NCI-H82 (cell line): ENCODE results near the gene ODC1.
"Not testable (repeated sequence)": the region's sequence is repeated elsewhere in the genome, so short reads cannot be mapped to it uniquely, and the experiment has no call there.

Experiments used
- DNase-seq: peaks from one replicate; lab custom pipeline; 2025; lab: John Stamatoyannopoulos, UW

The ODC1 gene

GRCh38 chr2:10447895-10448575 lies at the start of gene ODC1:
Gene ODC1 (minus strand): TSS chr2:10448327. CDS start chr2:10445032, 3,295 bp downstream.
- DNase-seq = peak; percentile 98

- DNase-seq = peak; percentile 44
These were observed 49.7 kb upstream of the ODC1 start for GRCh38 chr2:10497797-10498251.

GRCh38 chr2:10495988-10496313 lies 47.8 kb upstream of the ODC1 start:
- no peak for DNase-seq

GRCh38 chr2:10495311-10495987 lies 47.3 kb upstream of the ODC1 start:
- no peak for DNase-seq

GRCh38 chr2:10494351-10495066 lies 46.4 kb upstream of the ODC1 start:
- DNase-seq = no peak

GRCh38 chr2:10493634-10494281 lies 45.6 kb upstream of the ODC1 start:
- DNase-seq = no peak

GRCh38 chr2:10493075-10493633 lies 45.0 kb upstream of the ODC1 start:
- no peak for DNase-seq

GRCh38 chr2:10490806-10491291 lies 42.7 kb upstream of the ODC1 start:
- DNase-seq = no peak

- no peak for DNase-seq
These were observed 41.9 kb upstream of the ODC1 start for GRCh38 chr2:10489842-10490555.

- not testable (repeated sequence) for DNase-seq
These were observed 40.0 kb upstream of the ODC1 start for GRCh38 chr2:10488142-10488541.

GRCh38 chr2:10487741-10488104 lies 39.6 kb upstream of the ODC1 start:
- not testable (repeated sequence) for DNase-seq

GRCh38 chr2:10487081-10487740 lies 39.1 kb upstream of the ODC1 start:
- peak; percentile 54 for DNase-seq

GRCh38 chr2:10486601-10487079 lies 38.5 kb upstream of the ODC1 start:
- DNase-seq = no peak

GRCh38 chr2:10486091-10486490 lies 38.0 kb upstream of the ODC1 start:
- no peak for DNase-seq

GRCh38 chr2:10482913-10483312 lies 34.8 kb upstream of the ODC1 start:
- no peak for DNase-seq

GRCh38 chr2:10482460-10482859 lies 34.3 kb upstream of the ODC1 start:
- DNase-seq = no peak

GRCh38 chr2:10481666-10482157 lies 33.6 kb upstream of the ODC1 start:
- DNase-seq = no peak

GRCh38 chr2:10481055-10481665 lies 33.0 kb upstream of the ODC1 start:
- DNase-seq = no peak

- no peak for DNase-seq
These were observed 32.3 kb upstream of the ODC1 start for GRCh38 chr2:10480359-10480949.

GRCh38 chr2:10478916-10479315 lies 30.8 kb upstream of the ODC1 start:
- peak; percentile 29 for DNase-seq
